Naive thymus-derived CD4-positive, alpha-beta T cell (primary cell): ENCODE data around the gene PTPRR. TPM values are rescaled to one million over a fixed set of nuclear protein-coding genes. Genes with fewer than 3 reads are reported as not detected.

ENCODE experiments used
- ATAC-seq: fragments of 150-1000 bp; cut with Tn5 transposase; 2 replicates; pipeline ENCODE4 v1.10.0; 2021; ENCODE audit warnings: mild to moderate bottlenecking, moderate library complexity
- CTCF ChIA-PET: fragments of 350-600 bp; sonication (Branson Sonifier 250); formaldehyde crosslinking; loops from one replicate; lab custom pipeline; 2021; ENCODE audit warnings: antibody characterized with exemption; lab: Charles Lee
- POLR2A ChIA-PET: fragments of 350-600 bp; sonication (Branson Sonifier 250); formaldehyde crosslinking; loops from one replicate; lab custom pipeline; 2021; ENCODE audit warnings: antibody characterized with exemption, inconsistent platforms; lab: Charles Lee
- DNase-seq, 9 donors: peaks; one replicate each; pipeline versions ENCODE4 v3.0.0 to v3.0.0-alpha.2; 2020 to 2022; ENCODE audit warnings: mixed read lengths in 1 of 9
- H3K27ac ChIP-seq: one replicate; pipeline ENCODE4 v1.7.0; 2013; ENCODE audit warnings: mild to moderate bottlenecking, low read depth, low read length, moderate library complexity
- H3K27me3 ChIP-seq, 2 donors: one replicate each; pipeline ENCODE4 v1.7.0; 2013; ENCODE audit warnings: low read length in 2 of 2, mild to moderate bottlenecking in 2 of 2, moderate library complexity in 2 of 2; ENCODE audit not compliant: control insufficient read depth in 2 of 2, insufficient read depth in 2 of 2
- H3K36me3 ChIP-seq, 3 experiments: 1 replicate in 2 of 3; 2 replicates in 1 of 3; pipeline ENCODE4 v1.7.0; 2013; ENCODE audit warnings: low read length in 3 of 3, mild to moderate bottlenecking in 3 of 3, moderate library complexity in 1 of 3; ENCODE audit not compliant: insufficient read depth in 3 of 3, control insufficient read depth in 2 of 3
- H3K4me1 ChIP-seq, 2 donors: one replicate each; pipeline ENCODE4 v1.7.0; 2013; ENCODE audit warnings: low read length in 2 of 2, mild to moderate bottlenecking in 2 of 2, moderate library complexity in 1 of 2; ENCODE audit not compliant: control insufficient read depth in 2 of 2, insufficient read depth in 2 of 2
- H3K4me3 ChIP-seq: 2 replicates; pipeline ENCODE4 v1.7.0; 2013; ENCODE audit warnings: mild to moderate bottlenecking, low read length
- H3K9me3 ChIP-seq, 3 experiments: 1 replicate in 2 of 3; 2 replicates in 1 of 3; pipeline ENCODE4 v1.7.0; 2013; ENCODE audit warnings: low read length in 3 of 3; ENCODE audit not compliant: control insufficient read depth in 2 of 3
- H3K27ac Mint-ChIP-seq, 9 donors: one replicate each; pipeline ENCODE4 v1.8.0; 2020 to 2022; ENCODE audit warnings: mixed read lengths in 9 of 9, mild to moderate bottlenecking in 8 of 9, moderate library complexity in 5 of 9, inconsistent platforms in 2 of 9
- H3K27me3 Mint-ChIP-seq, 5 donors: one replicate each; pipeline ENCODE4 v1.8.0; 2021 to 2022; ENCODE audit warnings: mixed read lengths in 5 of 5, mild to moderate bottlenecking in 1 of 5
- H3K36me3 Mint-ChIP-seq, 5 donors: one replicate each; pipeline ENCODE4 v1.8.0; 2020 to 2022; ENCODE audit warnings: mixed read lengths in 5 of 5, mild to moderate bottlenecking in 3 of 5, inconsistent platforms in 1 of 5
- H3K4me1 Mint-ChIP-seq, 7 donors: one replicate each; pipeline ENCODE4 v1.8.0; 2020 to 2022; ENCODE audit warnings: mixed read lengths in 7 of 7, mild to moderate bottlenecking in 3 of 7, inconsistent platforms in 1 of 7
- H3K4me3 Mint-ChIP-seq, 10 donors: one replicate each; pipeline ENCODE4 v1.8.0; 2020 to 2022; ENCODE audit warnings: mild to moderate bottlenecking in 10 of 10, mixed read lengths in 10 of 10, moderate library complexity in 6 of 10, inconsistent platforms in 2 of 10
- H3K9me3 Mint-ChIP-seq, 11 donors: one replicate each; pipeline ENCODE4 v1.8.0; 2020 to 2022; ENCODE audit warnings: mixed read lengths in 11 of 11, mild to moderate bottlenecking in 4 of 11, inconsistent platforms in 1 of 11, moderate library complexity in 1 of 11
- intact Hi-C, 2 donors: fragments of 100-400 bp; cut with micrococcal nuclease; formaldehyde crosslinking; loops; one replicate each; pipeline ENCODE4 v1.15.1; 2023
- polyA plus RNA-seq, 2 donors: library from polyadenylated mRNA; unstranded; fragments of 300-500 nt; fragmentation: Illumina TruSeq; gene quantifications; one replicate each; pipeline ENCODE4 v1.2.3, GENCODE V29; 2021
- total RNA-seq, 6 experiments: library from RNA in 5 of 6; stranded (reverse) in 5 of 6; gene quantifications; 1 replicate in 5 of 6; 2 replicates in 1 of 6; pipeline ENCODE4 v1.2.3 and lab custom pipeline; 2021 to 2026

Gene PTPRR
- total and polyA plus RNA-seq, 7 experiments from 2014 or later = not detected

GRCh38 chr12:70663838-70664237, 256.7 kb downstream of the PTPRR start:
- Histone ChIP-seq H3K27me3 (no peaks in the 10 kb centered on the region), H3K36me3 (no peaks in the 10 kb centered on the region), H3K4me3 (no peak overlapping the region), H3K4me1 (no peaks in the 10 kb centered on the region), H3K27ac (no peak overlapping the region), H3K9me3 (no peaks in the 10 kb centered on the region)
- no peak for ATAC-seq
- intact Hi-C loops = no loop called here
- no peak overlapping the region for H3K4me3 Mint-ChIP-seq
- H3K9me3 Mint-ChIP-seq = peaks cover 0 to 4% (median 0%) of the 10 kb centered on the region in 11 donors
- peaks cover 0 to 5% (median 4%) of the 10 kb centered on the region in 5 donors for H3K27me3 Mint-ChIP-seq
- H3K36me3 Mint-ChIP-seq = no peaks in the 10 kb centered on the region
- CTCF ChIA-PET = no interaction called here
- peaks cover 0 to 3% (median 0%) of the 10 kb centered on the region in 7 donors for H3K4me1 Mint-ChIP-seq
- no peak for DNase-seq
- POLR2A ChIA-PET = no interaction called here
- H3K27ac Mint-ChIP-seq = no peak overlapping the region

DNA sequence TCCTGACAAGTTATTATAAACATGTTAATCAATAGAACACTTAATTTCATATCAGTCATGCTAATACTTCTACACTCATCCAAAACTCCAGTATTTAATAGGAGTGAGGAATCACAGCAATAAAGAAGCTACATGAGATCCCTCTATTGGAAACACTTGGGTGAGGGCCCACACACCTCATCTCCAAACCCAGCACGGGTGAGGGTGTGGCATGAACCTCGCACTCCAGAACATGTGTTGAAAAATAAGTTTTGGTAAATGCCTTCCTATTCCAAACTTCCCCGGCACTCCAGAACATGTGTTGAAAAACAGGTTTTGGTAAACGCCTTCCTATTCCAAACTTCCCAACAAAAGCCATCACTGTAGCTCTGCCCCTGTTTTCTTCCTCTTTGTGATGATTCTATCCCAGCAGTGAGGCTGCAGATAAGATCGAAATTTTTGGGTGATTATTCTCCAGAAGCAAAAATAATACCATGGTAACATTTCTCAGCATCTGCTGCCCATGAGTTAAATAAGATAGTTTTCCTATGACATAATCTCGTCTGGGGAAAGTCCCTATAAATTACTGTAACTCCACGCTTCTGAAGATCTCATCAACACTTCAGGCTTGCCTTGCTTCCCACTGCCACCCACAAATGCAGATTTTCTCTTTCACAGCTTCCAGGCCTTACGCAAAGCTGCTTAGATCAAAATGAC, 258.9 kb downstream of the PTPRR start:
- no peak overlapping the region for H3K4me3 Mint-ChIP-seq

GRCh38 chr12:70660620-70661219, 259.8 kb downstream of the PTPRR start:
- Mint-ChIP-seq H3K27me3 (peaks cover 0 to 5% (median 0%) of the 10 kb centered on the region in 5 donors), H3K9me3 (peaks cover 0 to 2% (median 0%) of the 10 kb centered on the region in 11 donors), H3K27ac (no peak overlapping the region), H3K4me3 (no peak overlapping the region), H3K4me1 (peaks cover 0 to 3% (median 0%) of the 10 kb centered on the region in 7 donors), H3K36me3 (no peaks in the 10 kb centered on the region)
- H3K9me3 ChIP-seq = no peaks in the 10 kb centered on the region
- H3K4me1 ChIP-seq = no peaks in the 10 kb centered on the region
- no peak for DNase-seq
- H3K4me3 ChIP-seq = no peak overlapping the region
- peak; percentile 53 for ATAC-seq
- H3K36me3 ChIP-seq = no peaks in the 10 kb centered on the region
- H3K27ac ChIP-seq = no peak overlapping the region
- CTCF ChIA-PET = no interaction called here
- H3K27me3 ChIP-seq = no peaks in the 10 kb centered on the region
- POLR2A ChIA-PET = no interaction called here
- intact Hi-C loops = no loop called here

More for the DNA sequence above, 258.9 kb downstream of the PTPRR start:
- ChIA-PET CTCF (no interaction called here), POLR2A (no interaction called here)
- H3K36me3 ChIP-seq = no peaks in the 10 kb centered on the region
- intact Hi-C loops = no loop called here
- H3K4me1 Mint-ChIP-seq = peaks cover 0 to 3% (median 0%) of the 10 kb centered on the region in 7 donors
- no peak overlapping the region for H3K4me3 ChIP-seq
- no peak overlapping the region for H3K27ac Mint-ChIP-seq
- no peaks in the 10 kb centered on the region for H3K4me1 ChIP-seq
- no peaks in the 10 kb centered on the region for H3K27me3 ChIP-seq
- DNase-seq = no peak
- no peak overlapping the region for H3K27ac ChIP-seq
- H3K27me3 Mint-ChIP-seq = peaks cover 0 to 5% (median 0%) of the 10 kb centered on the region in 5 donors
- H3K9me3 Mint-ChIP-seq = peaks cover 0 to 3% (median 0%) of the 10 kb centered on the region in 11 donors
- no peak for ATAC-seq
- H3K36me3 Mint-ChIP-seq = no peaks in the 10 kb centered on the region
- no peaks in the 10 kb centered on the region for H3K9me3 ChIP-seq

DNA sequence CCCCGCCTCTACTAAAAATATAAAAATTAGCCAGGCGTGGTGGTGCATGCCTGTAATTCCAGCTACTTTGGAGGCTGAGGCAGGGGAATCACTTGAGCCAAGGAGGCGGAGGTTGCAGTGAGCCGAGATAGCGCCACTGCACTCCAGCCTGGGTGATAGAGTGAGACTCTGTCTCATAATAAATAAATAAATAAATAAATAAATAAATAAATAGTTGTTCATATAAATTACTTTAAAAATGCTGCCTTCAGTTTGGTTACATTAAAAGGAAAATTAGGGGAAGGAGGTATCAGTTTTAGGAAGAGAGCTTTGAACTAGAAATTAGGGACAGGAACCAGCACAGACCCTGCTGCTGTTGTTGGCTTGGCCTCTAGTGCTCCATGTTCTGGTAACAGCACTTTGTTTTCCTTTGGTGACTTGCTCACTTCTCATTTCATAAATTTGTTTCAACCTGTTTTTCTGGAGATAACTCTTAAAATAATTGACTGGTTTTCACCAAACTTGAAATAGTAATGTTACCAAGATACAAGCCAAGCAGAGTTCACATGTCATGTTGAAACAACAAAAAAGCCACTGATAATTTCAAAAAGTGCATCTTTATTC, 260.4 kb downstream of the PTPRR start:
- Histone ChIP-seq H3K4me3 (no peak overlapping the region), H3K9me3 (no peaks in the 10 kb centered on the region), H3K27me3 (no peaks in the 10 kb centered on the region), H3K36me3 (no peaks in the 10 kb centered on the region), H3K4me1 (no peaks in the 10 kb centered on the region), H3K27ac (no peak overlapping the region)
- intact Hi-C loops = no loop called here
- Mint-ChIP-seq H3K9me3 (peaks cover 0 to 4% (median 0%) of the 10 kb centered on the region in 11 donors), H3K36me3 (no peaks in the 10 kb centered on the region), H3K4me3 (no peak overlapping the region), H3K27me3 (peaks cover 0 to 5% (median 0%) of the 10 kb centered on the region in 5 donors), H3K27ac (no peak overlapping the region), H3K4me1 (peaks cover 0 to 3% (median 0%) of the 10 kb centered on the region in 7 donors)
- ChIA-PET CTCF (no interaction called here), POLR2A (no interaction called here)
- no peak for ATAC-seq
- no peak for DNase-seq

DNA sequence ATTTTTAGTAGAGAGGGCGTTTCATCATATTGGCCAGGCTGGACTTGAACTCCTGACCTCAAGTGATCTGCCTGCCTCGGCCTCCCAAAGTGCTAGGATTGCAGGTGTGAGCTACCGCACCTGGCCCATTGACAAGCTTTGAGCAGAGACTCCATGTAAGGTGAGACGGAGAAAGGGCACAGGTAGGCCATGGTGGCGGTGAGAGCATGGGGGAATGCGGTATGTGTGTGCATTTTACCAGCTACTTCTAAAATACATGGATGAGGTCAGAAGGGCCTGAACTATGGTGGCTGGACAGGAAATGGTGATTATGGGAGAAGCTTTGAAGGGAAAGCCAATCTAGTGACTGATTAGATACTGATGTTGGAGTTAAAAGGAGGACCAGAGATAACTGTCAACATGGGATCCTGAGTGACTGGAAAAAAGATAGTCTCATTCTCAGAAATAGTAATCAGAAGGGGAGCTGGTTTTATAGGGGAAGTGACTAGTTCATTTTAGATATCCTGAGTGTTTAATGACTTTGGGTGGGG, 261.4 kb downstream of the PTPRR start:
- intact Hi-C loops = no loop called here
- H3K4me3 Mint-ChIP-seq = no peak overlapping the region
- no peak for DNase-seq
- Histone ChIP-seq H3K4me3 (no peak overlapping the region), H3K27me3 (no peaks in the 10 kb centered on the region), H3K36me3 (no peaks in the 10 kb centered on the region), H3K4me1 (no peaks in the 10 kb centered on the region), H3K27ac (no peak overlapping the region), H3K9me3 (no peaks in the 10 kb centered on the region)
- no peak for ATAC-seq
- H3K27ac Mint-ChIP-seq = no peak overlapping the region
- peaks cover 0 to 5% (median 0%) of the 10 kb centered on the region in 5 donors for H3K27me3 Mint-ChIP-seq
- peaks cover 0 to 3% (median 0%) of the 10 kb centered on the region in 7 donors for H3K4me1 Mint-ChIP-seq
- CTCF ChIA-PET = no interaction called here
- peaks cover 0 to 4% (median 0%) of the 10 kb centered on the region in 11 donors for H3K9me3 Mint-ChIP-seq
- H3K36me3 Mint-ChIP-seq = no peaks in the 10 kb centered on the region
- POLR2A ChIA-PET = no interaction called here

DNA sequence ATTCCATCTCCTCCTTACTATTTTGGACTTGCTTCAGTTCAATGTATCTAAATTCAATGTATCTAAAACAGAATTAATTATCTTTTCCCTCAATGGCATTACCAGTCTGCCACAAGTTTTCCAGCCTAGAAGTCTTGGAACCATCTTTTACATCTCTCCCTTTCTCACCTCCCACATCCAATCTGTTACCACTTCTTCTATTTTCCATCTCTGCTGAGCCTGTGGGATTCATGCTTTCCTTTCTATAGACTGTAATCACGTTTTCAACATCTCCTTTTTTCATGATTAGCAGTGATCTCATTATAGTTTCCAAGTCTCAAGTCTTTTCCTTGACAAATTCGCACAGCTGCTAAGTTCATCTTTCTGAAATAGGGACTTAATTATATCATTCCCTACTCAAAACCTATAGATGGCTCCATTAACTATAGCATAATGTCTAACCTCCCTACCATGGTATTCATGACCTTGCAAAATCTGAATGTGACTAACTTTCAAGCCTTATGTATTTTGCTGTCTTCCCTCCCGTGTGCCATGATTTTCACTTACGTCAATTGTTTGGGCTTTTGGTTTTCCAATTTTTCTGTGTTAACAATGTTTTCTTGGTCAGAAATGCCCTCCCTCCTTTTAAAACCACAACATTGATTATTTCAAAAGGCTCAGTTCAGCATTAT, 262.8 kb downstream of the PTPRR start:
- H3K27me3 ChIP-seq = no peaks in the 10 kb centered on the region
- POLR2A ChIA-PET = no interaction called here
- no peak for ATAC-seq
- H3K36me3 ChIP-seq = no peaks in the 10 kb centered on the region
- peaks cover 0 to 5% (median 1%) of the 10 kb centered on the region in 5 donors for H3K27me3 Mint-ChIP-seq
- intact Hi-C loops = no loop called here
- H3K4me3 ChIP-seq = no peak overlapping the region
- CTCF ChIA-PET = no interaction called here
- H3K4me1 Mint-ChIP-seq = peaks cover 0 to 3% (median 0%) of the 10 kb centered on the region in 7 donors
- H3K4me3 Mint-ChIP-seq = no peak overlapping the region
- H3K27ac Mint-ChIP-seq = no peak overlapping the region
- peaks cover 0 to 4% (median 0%) of the 10 kb centered on the region in 11 donors for H3K9me3 Mint-ChIP-seq
- no peaks in the 10 kb centered on the region for H3K9me3 ChIP-seq
- no peak for DNase-seq
- H3K27ac ChIP-seq = no peak overlapping the region
- no peaks in the 10 kb centered on the region for H3K4me1 ChIP-seq
- no peaks in the 10 kb centered on the region for H3K36me3 Mint-ChIP-seq
